Measurements from ENCODE around the gene TNFAIP8.

The TNFAIP8 gene

GRCh38 chr5:119313197-119313596 is 42.6 kb upstream of the TNFAIP8 start:
- Histone ChIP-seq H3K27ac (ENCODE audit: low read depth, low read length) (no peak overlapping the region), H3K79me2 (ENCODE audit: control insufficient read depth, insufficient read depth, low read length) (no peaks in the 10 kb centered on the region), H3K9ac (ENCODE audit: low read length) (no peak overlapping the region), H3K56ac (ENCODE audit: low read length) (no peak overlapping the region), H4K8ac (ENCODE audit: low read depth, low read length) (no peak overlapping the region), H3K23ac (ENCODE audit: low read length) (no peak overlapping the region), H3K4me2 (ENCODE audit: low read length) (no peak overlapping the region), H3K4me3 (ENCODE audit: low read length) (no peak overlapping the region), H3K4ac (ENCODE audit: low read depth, low read length) (no peak overlapping the region), H2BK5ac (ENCODE audit: low read length) (no peak overlapping the region), H3K4me1 (ENCODE audit: control insufficient read depth, low read depth, low read length) (peaks cover 2% of the 10 kb centered on the region), H3K27me3 (ENCODE audit: insufficient read depth, low read length, poor library complexity) (no peaks in the 10 kb centered on the region), H3K79me1 (ENCODE audit: low read length) (no peaks in the 10 kb centered on the region), H2BK15ac (replicated peaks; ENCODE audit: low read depth) (no peak overlapping the region), H3K36me3 (ENCODE audit: control insufficient read depth, insufficient read depth, low read length) (no peaks in the 10 kb centered on the region), H2BK120ac (ENCODE audit: low read depth, low read length) (no peak overlapping the region), H4K5ac (ENCODE audit: low read length) (no peak overlapping the region), H3K18ac (ENCODE audit: low read length) (peak overlapping the region; percentile 85), H2AK5ac (ENCODE audit: low read length) (no peak overlapping the region)
- no CpG with 5 or more reads among the region's 1 CpG for WGBS (ENCODE audit: extremely low coverage, insufficient coverage, low lambda C conversion rate)
- no peak for DNase-seq

GRCh38 chr5:119313658-119314605 is 41.9 kb upstream of the TNFAIP8 start:
- H3K4ac ChIP-seq (ENCODE audit: low read depth, low read length) = no peak overlapping the region
- H4K8ac ChIP-seq (ENCODE audit: low read depth, low read length) = no peak overlapping the region
- no peak overlapping the region for H3K9ac ChIP-seq (ENCODE audit: low read length)
- peak; percentile 30 for DNase-seq
- no peak overlapping the region for H2BK5ac ChIP-seq (ENCODE audit: low read length)
- no peaks in the 10 kb centered on the region for H3K79me2 ChIP-seq (ENCODE audit: control insufficient read depth, insufficient read depth, low read length)
- H3K18ac ChIP-seq (ENCODE audit: low read length) = no peak overlapping the region
- no peak overlapping the region for H4K5ac ChIP-seq (ENCODE audit: low read length)
- H3K23ac ChIP-seq (ENCODE audit: low read length) = no peak overlapping the region
- no peaks in the 10 kb centered on the region for H3K36me3 ChIP-seq (ENCODE audit: control insufficient read depth, insufficient read depth, low read length)
- WGBS (ENCODE audit: extremely low coverage, insufficient coverage, low lambda C conversion rate) = no CpG with 5 or more reads among the region's 5 CpGs
- H3K4me2 ChIP-seq (ENCODE audit: low read length) = no peak overlapping the region
- no peaks in the 10 kb centered on the region for H3K27me3 ChIP-seq (ENCODE audit: insufficient read depth, low read length, poor library complexity)
- H2BK120ac ChIP-seq (ENCODE audit: low read depth, low read length) = no peak overlapping the region
- no peak overlapping the region for H3K27ac ChIP-seq (ENCODE audit: low read depth, low read length)
- H2AK5ac ChIP-seq (ENCODE audit: low read length) = no peak overlapping the region
- H3K56ac ChIP-seq (ENCODE audit: low read length) = no peak overlapping the region
- no peak overlapping the region for H3K4me3 ChIP-seq (ENCODE audit: low read length)
- H2BK15ac ChIP-seq (replicated peaks; ENCODE audit: low read depth) = no peak overlapping the region
- H3K79me1 ChIP-seq (ENCODE audit: low read length) = no peaks in the 10 kb centered on the region
- H3K4me1 ChIP-seq (ENCODE audit: control insufficient read depth, low read depth, low read length) = peaks cover 2% of the 10 kb centered on the region

- H2AK5ac ChIP-seq (ENCODE audit: low read length) = peak overlapping the region; percentile 97
- no peak overlapping the region for H3K4me3 ChIP-seq (ENCODE audit: low read length)
- H3K36me3 ChIP-seq (ENCODE audit: control insufficient read depth, insufficient read depth, low read length) = no peaks in the 10 kb centered on the region
- H3K18ac ChIP-seq (ENCODE audit: low read length) = no peak overlapping the region
- H2BK5ac ChIP-seq (ENCODE audit: low read length) = no peak overlapping the region
- no peaks in the 10 kb centered on the region for H3K79me2 ChIP-seq (ENCODE audit: control insufficient read depth, insufficient read depth, low read length)
- DNase-seq = peak; percentile 32
- no peak overlapping the region for H2BK120ac ChIP-seq (ENCODE audit: low read depth, low read length)
- H2BK15ac ChIP-seq (replicated peaks; ENCODE audit: low read depth) = no peak overlapping the region
- H3K4me2 ChIP-seq (ENCODE audit: low read length) = no peak overlapping the region
- no peak overlapping the region for H4K8ac ChIP-seq (ENCODE audit: low read depth, low read length)
- no peak overlapping the region for H4K5ac ChIP-seq (ENCODE audit: low read length)
- no peak overlapping the region for H3K56ac ChIP-seq (ENCODE audit: low read length)
- WGBS (ENCODE audit: extremely low coverage, insufficient coverage, low lambda C conversion rate) = no CpG with 5 or more reads among the region's 2 CpGs
- no peak overlapping the region for H3K9ac ChIP-seq (ENCODE audit: low read length)
- no peak overlapping the region for H3K27ac ChIP-seq (ENCODE audit: low read depth, low read length)
- H3K4ac ChIP-seq (ENCODE audit: low read depth, low read length) = no peak overlapping the region
- no peaks in the 10 kb centered on the region for H3K27me3 ChIP-seq (ENCODE audit: insufficient read depth, low read length, poor library complexity)
- no peaks in the 10 kb centered on the region for H3K79me1 ChIP-seq (ENCODE audit: low read length)
- H3K23ac ChIP-seq (ENCODE audit: low read length) = no peak overlapping the region
- H3K4me1 ChIP-seq (ENCODE audit: control insufficient read depth, low read depth, low read length) = peaks cover 2% of the 10 kb centered on the region
These were observed 40.3 kb upstream of the TNFAIP8 start for GRCh38 chr5:119315516-119315949.

- no CpG with 5 or more reads among the region's 8 CpGs for WGBS (ENCODE audit: extremely low coverage, insufficient coverage, low lambda C conversion rate)
- H2BK5ac ChIP-seq (ENCODE audit: low read length) = no peak overlapping the region
These were observed 39.7 kb upstream of the TNFAIP8 start for GRCh38 chr5:119316086-119316485.

GRCh38 chr5:119316906-119317305 is 38.9 kb upstream of the TNFAIP8 start:
- no peak overlapping the region for H2AK5ac ChIP-seq (ENCODE audit: low read length)
- no peak overlapping the region for H4K8ac ChIP-seq (ENCODE audit: low read depth, low read length)
- peak overlapping the region; percentile 27 for H2BK5ac ChIP-seq (ENCODE audit: low read length)
- peak overlapping the region; percentile 82 for H3K27ac ChIP-seq (ENCODE audit: low read depth, low read length)
- no peak overlapping the region for H3K4ac ChIP-seq (ENCODE audit: low read depth, low read length)
- no peaks in the 10 kb centered on the region for H3K79me2 ChIP-seq (ENCODE audit: control insufficient read depth, insufficient read depth, low read length)
- H3K23ac ChIP-seq (ENCODE audit: low read length) = no peak overlapping the region
- H3K36me3 ChIP-seq (ENCODE audit: control insufficient read depth, insufficient read depth, low read length) = no peaks in the 10 kb centered on the region
- H3K4me1 ChIP-seq (ENCODE audit: control insufficient read depth, low read depth, low read length) = peaks cover 7% of the 10 kb centered on the region
- H3K4me3 ChIP-seq (ENCODE audit: low read length) = no peak overlapping the region
- H3K9ac ChIP-seq (ENCODE audit: low read length) = no peak overlapping the region
- no peak overlapping the region for H2BK15ac ChIP-seq (replicated peaks; ENCODE audit: low read depth)
- no peak overlapping the region for H3K4me2 ChIP-seq (ENCODE audit: low read length)
- peak overlapping the region; percentile 14 for H3K18ac ChIP-seq (ENCODE audit: low read length)
- DNase-seq = no peak
- H2BK120ac ChIP-seq (ENCODE audit: low read depth, low read length) = no peak overlapping the region
- WGBS (ENCODE audit: extremely low coverage, insufficient coverage, low lambda C conversion rate) = no CpG with 5 or more reads among the region's 3 CpGs
- H3K56ac ChIP-seq (ENCODE audit: low read length) = no peak overlapping the region
- no peaks in the 10 kb centered on the region for H3K79me1 ChIP-seq (ENCODE audit: low read length)
- no peak overlapping the region for H4K5ac ChIP-seq (ENCODE audit: low read length)
- H3K27me3 ChIP-seq (ENCODE audit: insufficient read depth, low read length, poor library complexity) = no peaks in the 10 kb centered on the region

More at GRCh38 chr5:119316086-119316485, 39.7 kb upstream of the TNFAIP8 start:
- Histone ChIP-seq H3K4ac (ENCODE audit: low read depth, low read length) (no peak overlapping the region), H3K23ac (ENCODE audit: low read length) (no peak overlapping the region), H3K79me1 (ENCODE audit: low read length) (no peaks in the 10 kb centered on the region), H2AK5ac (ENCODE audit: low read length) (no peak overlapping the region), H4K5ac (ENCODE audit: low read length) (no peak overlapping the region), H3K56ac (ENCODE audit: low read length) (no peak overlapping the region), H3K79me2 (ENCODE audit: control insufficient read depth, insufficient read depth, low read length) (no peaks in the 10 kb centered on the region), H3K9ac (ENCODE audit: low read length) (no peak overlapping the region), H3K4me3 (ENCODE audit: low read length) (no peak overlapping the region), H3K18ac (ENCODE audit: low read length) (no peak overlapping the region), H3K36me3 (ENCODE audit: control insufficient read depth, insufficient read depth, low read length) (no peaks in the 10 kb centered on the region), H2BK120ac (ENCODE audit: low read depth, low read length) (no peak overlapping the region), H3K4me2 (ENCODE audit: low read length) (no peak overlapping the region), H4K8ac (ENCODE audit: low read depth, low read length) (no peak overlapping the region), H3K27me3 (ENCODE audit: insufficient read depth, low read length, poor library complexity) (no peaks in the 10 kb centered on the region), H2BK15ac (replicated peaks; ENCODE audit: low read depth) (no peak overlapping the region), H3K27ac (ENCODE audit: low read depth, low read length) (no peak overlapping the region), H3K4me1 (ENCODE audit: control insufficient read depth, low read depth, low read length) (peaks cover 2% of the 10 kb centered on the region)
- no peak for DNase-seq

Data from mesendoderm (in vitro differentiated cells).